Mononuclear cell (primary cell): ENCODE measurements around the gene GRM4. TPM values are rescaled to one million over a fixed set of nuclear protein-coding genes. Genes with fewer than 3 reads are reported as not detected.

Source experiments
- H3K27me3 ChIP-seq: 2 replicates; pipeline ENCODE4 v1.6.0; 2011; ENCODE audit warnings: low read length, control low read depth; ENCODE audit not compliant: insufficient read depth
- H3K4me1 ChIP-seq: 2 replicates; pipeline ENCODE4 v1.5.1; 2011; ENCODE audit warnings: mild to moderate bottlenecking, low read length, control low read depth; ENCODE audit not compliant: insufficient read depth
- H3K4me3 ChIP-seq: 2 replicates; pipeline ENCODE4 v1.5.1; 2011; ENCODE audit warnings: mild to moderate bottlenecking, low read length, moderate library complexity
- H3K9me3 ChIP-seq: 2 replicates; pipeline ENCODE4 v1.5.1; 2011; ENCODE audit warnings: low read depth, mild to moderate bottlenecking, control low read depth, low read length
- total RNA-seq: library from RNA; depleted of rRNA; stranded (reverse); fragments of >200 nt; gene quantifications from one replicate; pipeline ENCODE4 v1.2.3, GENCODE V29; 2012

Gene GRM4
- total RNA-seq, 1 donor: under 0.01 TPM

GRCh38 chr6:34075906-34076305 is 70.0 kb downstream of the GRM4 start:
- no peaks in the 10 kb centered on the region for H3K4me1 ChIP-seq
- no peaks in the 10 kb centered on the region for H3K27me3 ChIP-seq
- H3K4me3 ChIP-seq: no peak overlapping the region
- H3K9me3 ChIP-seq: no peaks in the 10 kb centered on the region

- H3K4me3 ChIP-seq: no peak overlapping the region
- no peaks in the 10 kb centered on the region for H3K4me1 ChIP-seq
- no peaks in the 10 kb centered on the region for H3K27me3 ChIP-seq
- no peaks in the 10 kb centered on the region for H3K9me3 ChIP-seq
These were observed 71.7 kb downstream of the GRM4 start for GRCh38 chr6:34074064-34074742.

- H3K9me3 ChIP-seq: no peaks in the 10 kb centered on the region
- no peaks in the 10 kb centered on the region for H3K27me3 ChIP-seq
- no peaks in the 10 kb centered on the region for H3K4me1 ChIP-seq
- H3K4me3 ChIP-seq: no peak overlapping the region
These were observed 72.3 kb downstream of the GRM4 start for GRCh38 chr6:34073540-34073939.

GRCh38 chr6:34072727-34073126 is 73.2 kb downstream of the GRM4 start:
- Histone ChIP-seq H3K27me3 (no peaks in the 10 kb centered on the region), H3K9me3 (no peaks in the 10 kb centered on the region), H3K4me3 (no peak overlapping the region), H3K4me1 (no peaks in the 10 kb centered on the region)

- Histone ChIP-seq H3K4me1 (no peaks in the 10 kb centered on the region), H3K27me3 (no peaks in the 10 kb centered on the region), H3K9me3 (no peaks in the 10 kb centered on the region), H3K4me3 (no peak overlapping the region)
These were observed 74.0 kb downstream of the GRM4 start for GRCh38 chr6:34071884-34072379.

DNA sequence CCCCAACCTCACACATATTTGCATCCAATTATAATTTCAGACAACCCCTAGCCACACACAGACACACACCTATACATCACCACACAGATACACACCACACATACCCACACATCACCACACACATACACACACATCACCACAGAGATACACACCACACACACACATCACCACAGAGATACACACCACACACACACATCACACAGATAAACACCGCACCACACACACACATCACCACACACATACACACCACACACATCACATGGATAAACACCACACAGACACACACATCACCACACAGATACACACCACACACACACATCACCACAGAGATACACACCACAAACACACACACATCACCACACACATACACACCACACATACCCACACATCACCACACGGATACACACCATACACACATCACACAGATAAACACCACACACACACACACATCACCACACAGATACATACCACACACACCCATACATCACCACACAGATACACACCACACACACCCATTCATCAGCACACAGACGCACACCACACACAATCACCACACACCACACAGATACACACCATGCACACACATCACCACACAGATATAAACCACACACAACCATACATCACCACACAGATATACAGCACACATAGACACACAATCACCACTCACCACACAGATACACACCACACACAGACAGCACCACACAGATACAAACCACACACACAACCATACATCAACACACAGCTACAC is 74.6 kb downstream of the GRM4 start:
- no peak overlapping the region for H3K4me3 ChIP-seq
- H3K27me3 ChIP-seq: no peaks in the 10 kb centered on the region
- no peaks in the 10 kb centered on the region for H3K9me3 ChIP-seq
- H3K4me1 ChIP-seq: no peaks in the 10 kb centered on the region

GRCh38 chr6:34070315-34071135 is 75.4 kb downstream of the GRM4 start:
- no peak overlapping the region for H3K4me3 ChIP-seq
- no peaks in the 10 kb centered on the region for H3K9me3 ChIP-seq
- H3K27me3 ChIP-seq: no peaks in the 10 kb centered on the region
- H3K4me1 ChIP-seq: no peaks in the 10 kb centered on the region

DNA sequence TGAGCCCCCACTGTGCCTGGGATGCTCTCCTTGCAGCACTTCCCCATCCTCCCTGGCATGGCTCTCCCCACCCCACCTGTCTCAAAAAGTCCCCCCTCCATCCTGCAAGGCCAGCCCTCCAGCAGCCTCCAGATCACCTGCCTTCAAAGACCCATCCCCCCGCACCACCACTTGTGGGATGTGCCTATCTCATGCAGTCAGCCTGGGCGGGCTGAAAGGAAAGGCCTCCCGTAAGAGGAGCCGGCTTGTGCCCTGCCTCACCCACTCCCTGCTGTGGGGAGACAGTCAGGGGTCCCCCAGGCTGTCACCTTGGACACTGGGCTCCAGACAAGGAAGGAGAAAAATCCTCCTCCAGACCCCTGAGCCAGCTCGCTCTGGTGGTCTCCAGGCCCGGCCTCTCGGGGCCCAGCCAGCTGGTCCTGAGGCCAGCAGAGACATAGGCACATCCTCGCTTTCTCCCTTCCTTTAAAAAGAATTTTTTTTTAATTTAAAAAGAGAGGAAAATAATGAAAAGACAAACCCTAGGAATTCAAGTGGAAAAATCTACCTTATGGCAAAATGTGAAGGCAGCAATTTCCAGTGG is 77.3 kb downstream of the GRM4 start:
- H3K9me3 ChIP-seq: no peaks in the 10 kb centered on the region
- no peaks in the 10 kb centered on the region for H3K27me3 ChIP-seq
- no peak overlapping the region for H3K4me3 ChIP-seq

DNA sequence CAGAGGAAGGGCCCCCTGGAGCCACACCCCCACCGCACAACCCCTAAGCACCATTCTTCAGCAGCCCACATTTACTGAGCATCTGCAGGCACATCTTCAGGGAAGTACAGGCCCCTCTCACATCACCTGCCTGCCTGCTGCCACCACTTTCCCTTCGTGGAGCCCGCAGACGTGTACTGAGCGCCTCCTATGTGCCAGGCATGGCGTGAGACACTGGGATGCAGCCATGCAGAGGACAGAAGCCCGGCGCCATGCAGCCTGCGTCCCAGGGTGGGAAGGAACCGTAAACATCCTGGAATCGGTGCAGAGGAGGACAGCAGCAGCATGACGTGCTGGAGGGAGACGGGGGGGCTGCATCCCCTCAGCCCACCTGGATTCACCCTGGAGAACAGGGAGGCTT is 78.1 kb downstream of the GRM4 start:
- H3K27me3 ChIP-seq: no peaks in the 10 kb centered on the region
- no peak overlapping the region for H3K4me3 ChIP-seq
- no peaks in the 10 kb centered on the region for H3K4me1 ChIP-seq
- H3K9me3 ChIP-seq: no peaks in the 10 kb centered on the region

More for the DNA sequence above, 77.3 kb downstream of the GRM4 start:
- H3K4me1 ChIP-seq: no peaks in the 10 kb centered on the region

DNA sequence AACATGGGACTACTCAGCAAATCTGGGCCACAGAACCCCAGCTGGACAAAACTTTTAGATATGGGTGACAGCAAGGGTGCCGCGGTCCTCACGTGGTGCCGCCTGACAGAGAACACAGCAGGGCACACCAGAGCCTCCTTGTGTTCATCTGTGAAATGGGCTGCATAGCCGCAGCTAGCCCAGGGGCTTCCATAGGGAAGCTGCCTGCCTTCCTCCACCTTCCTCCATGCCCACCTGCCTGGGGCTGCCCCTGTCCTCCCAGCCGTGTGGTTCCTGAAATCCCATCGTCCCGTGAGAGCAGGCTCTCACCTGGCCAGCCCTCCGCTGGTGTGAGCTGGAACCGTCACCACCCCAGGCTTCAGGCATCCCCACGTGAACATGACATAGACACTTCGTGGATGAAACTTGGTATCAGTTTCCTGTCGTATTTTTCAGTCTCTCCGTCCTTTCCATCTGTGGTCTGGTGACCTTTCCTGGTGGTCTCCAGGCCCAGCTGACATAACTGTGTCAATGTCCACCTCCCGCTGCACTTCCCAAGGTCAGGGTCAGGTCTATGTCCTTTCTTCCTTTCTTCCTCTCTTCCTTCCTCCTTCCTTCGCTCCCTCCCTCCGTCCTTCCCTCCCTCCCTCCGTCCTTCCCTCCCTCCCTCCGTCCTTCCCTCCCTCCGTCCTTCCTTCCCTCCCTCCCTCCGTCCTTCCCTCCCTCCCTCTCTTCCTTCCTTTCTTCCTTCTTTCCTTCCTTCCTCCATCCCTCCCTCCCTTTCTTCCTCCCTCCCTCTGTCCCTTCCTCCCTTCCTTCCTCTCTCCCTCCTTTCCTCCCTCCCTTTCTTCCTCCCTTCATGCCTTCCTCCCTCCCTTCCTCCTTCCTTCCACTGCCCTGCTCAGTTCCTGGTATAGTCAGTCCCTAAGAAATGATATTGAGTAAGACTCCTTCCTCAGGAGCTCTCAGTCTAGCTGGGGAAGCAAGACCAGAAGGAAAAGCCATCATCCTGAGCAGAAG is 78.8 kb downstream of the GRM4 start:
- Histone ChIP-seq H3K4me3 (no peak overlapping the region), H3K4me1 (no peaks in the 10 kb centered on the region), H3K9me3 (no peaks in the 10 kb centered on the region), H3K27me3 (no peaks in the 10 kb centered on the region)

GRCh38 chr6:34066218-34066571 is 79.7 kb downstream of the GRM4 start:
- no peaks in the 10 kb centered on the region for H3K4me1 ChIP-seq
- H3K4me3 ChIP-seq: no peak overlapping the region
- H3K27me3 ChIP-seq: no peaks in the 10 kb centered on the region
- H3K9me3 ChIP-seq: no peaks in the 10 kb centered on the region

DNA sequence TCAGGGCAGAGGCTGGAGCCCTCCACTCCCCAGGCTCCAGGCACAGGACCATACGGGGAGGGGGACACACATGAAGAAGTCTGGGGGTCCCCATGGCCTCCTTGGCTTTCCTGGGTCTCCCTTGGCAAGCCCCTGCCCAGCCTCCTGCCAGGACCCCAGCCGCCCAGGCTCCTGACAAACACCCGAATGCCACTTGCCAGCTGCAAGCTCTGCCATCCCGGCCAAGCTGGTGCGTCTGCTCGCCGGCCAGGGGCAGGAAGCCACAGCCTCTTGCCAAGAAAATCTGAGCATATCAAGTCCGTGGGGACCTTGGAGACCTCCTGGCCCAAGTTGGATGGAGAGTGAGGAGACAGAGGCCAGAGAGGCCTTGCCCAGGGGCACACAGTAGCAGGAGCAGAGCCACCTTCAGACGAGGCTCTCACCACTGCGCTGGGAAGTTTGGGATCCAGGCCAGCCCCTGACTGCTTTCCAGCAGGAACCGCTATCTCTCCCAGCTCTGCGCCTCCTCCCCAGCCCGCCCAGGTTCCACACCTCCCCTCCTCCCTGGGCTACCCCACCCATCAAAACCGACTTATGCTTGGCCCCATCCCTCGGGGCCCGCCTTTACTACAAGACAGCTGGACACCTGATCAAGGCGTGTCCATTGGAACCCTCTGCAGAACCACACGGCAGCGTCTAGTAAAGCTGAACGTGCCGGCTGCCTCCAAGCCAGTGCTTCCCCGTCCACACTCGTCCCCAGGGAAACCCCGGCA is 80.2 kb downstream of the GRM4 start:
- H3K4me1 ChIP-seq: no peaks in the 10 kb centered on the region
- H3K27me3 ChIP-seq: no peaks in the 10 kb centered on the region
- H3K9me3 ChIP-seq: no peaks in the 10 kb centered on the region
- no peak overlapping the region for H3K4me3 ChIP-seq

- H3K4me1 ChIP-seq: no peaks in the 10 kb centered on the region
- H3K4me3 ChIP-seq: no peak overlapping the region
- no peaks in the 10 kb centered on the region for H3K9me3 ChIP-seq
- H3K27me3 ChIP-seq: no peaks in the 10 kb centered on the region
These were observed 81.2 kb downstream of the GRM4 start for GRCh38 chr6:34064675-34065074.
